Activated CD8-positive, alpha-beta memory T cell treated with anti-CD3 and anti-CD28 coated beads, Interleukin-2, amount 50 U/mL, for 48 hours (primary cell): ENCODE data around the gene MAP2K4.

ENCODE experiments used
- DNase-seq: peaks from one replicate; pipeline ENCODE4 v3.0.0-alpha.2; 2020

MAP2K4 gene

GRCh38 chr17:12178644-12179330 is 158.1 kb downstream of the MAP2K4 start:
- DNase-seq: no peak

DNA sequence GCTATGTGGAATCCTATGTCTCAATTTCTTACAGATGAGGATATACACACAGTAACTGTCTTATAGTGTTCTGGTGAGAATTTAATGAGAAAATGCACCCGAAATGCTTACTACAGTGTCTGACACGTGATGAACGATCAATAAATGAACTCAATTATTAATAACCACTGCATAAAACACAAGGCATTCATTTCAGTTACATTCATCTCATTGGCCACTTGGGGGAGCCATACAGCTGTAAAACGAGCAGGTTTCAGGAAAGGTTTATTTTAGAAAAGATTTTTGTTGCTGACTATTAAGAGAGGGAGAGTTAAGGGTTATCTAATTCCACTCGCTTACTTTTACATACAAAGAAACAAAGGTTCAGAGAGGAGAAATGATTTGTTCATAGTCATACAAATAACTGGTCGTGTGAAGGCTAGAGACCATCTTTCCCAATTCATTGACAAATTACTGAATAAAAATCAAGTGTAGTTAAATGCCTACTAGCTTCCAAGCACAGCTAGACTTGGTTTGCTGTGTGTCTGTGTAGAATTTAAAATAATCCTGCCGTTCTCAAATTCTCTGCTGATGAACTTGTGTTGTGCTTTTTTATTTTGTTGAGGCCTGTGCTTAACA is 160.1 kb downstream of the MAP2K4 start:
- DNase-seq: no peak

- DNase-seq: no peak
Measured at GRCh38 chr17:12187658-12188057, 167.0 kb downstream of the MAP2K4 start.

DNA sequence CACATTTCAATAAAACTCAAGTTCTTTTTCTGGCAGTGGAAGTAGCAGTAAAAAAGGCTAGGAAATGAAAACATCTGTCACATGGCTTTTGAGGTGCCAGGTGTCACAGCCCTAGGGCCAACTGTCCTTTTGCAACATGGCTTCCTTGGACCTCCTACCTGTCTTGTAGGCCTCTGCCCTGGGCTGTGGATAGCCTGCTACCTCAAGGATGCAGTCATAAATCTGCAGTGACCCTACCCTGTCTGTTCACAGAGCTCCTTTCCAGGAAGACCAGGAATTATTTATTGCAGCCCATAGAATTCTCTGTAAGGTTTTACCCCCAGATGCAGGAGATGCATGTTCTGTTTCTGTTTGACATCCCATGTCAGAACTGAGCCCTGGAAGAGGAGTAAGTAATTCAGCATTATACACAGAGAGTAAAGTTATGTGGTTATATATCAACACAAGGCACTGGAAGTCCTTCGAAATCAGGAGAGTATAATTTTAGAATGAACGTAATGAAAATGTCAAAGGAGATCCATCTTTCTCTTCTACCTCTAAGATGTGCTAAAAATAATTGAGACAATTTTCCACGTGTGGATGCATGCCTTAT is 172.6 kb downstream of the MAP2K4 start:
- no peak for DNase-seq
